Effector memory CD4-positive, alpha-beta T cell (primary cell): ENCODE measurements around the gene WNT3A.

Experiments
- DNase-seq, 3 donors: peaks; one replicate each; pipeline ENCODE4 v3.0.0-alpha.2; 2020
- H3K27ac ChIP-seq: 2 replicates; pipeline ENCODE4 v1.7.0; 2013; ENCODE audit warnings: mild to moderate bottlenecking, low read length, moderate library complexity; ENCODE audit not compliant: insufficient read depth, poor library complexity, severe bottlenecking
- H3K27me3 ChIP-seq: replicated peaks from 2 replicates; pipeline ENCODE4 v1.7.0; 2013; ENCODE audit warnings: mild to moderate bottlenecking, low read length; ENCODE audit not compliant: insufficient read depth, control insufficient read depth, poor library complexity, severe bottlenecking
- H3K36me3 ChIP-seq: 2 replicates; pipeline ENCODE4 v1.7.0; 2013; ENCODE audit warnings: mild to moderate bottlenecking, low read length, moderate library complexity; ENCODE audit not compliant: control insufficient read depth, insufficient read depth
- H3K4me1 ChIP-seq: 2 replicates; pipeline ENCODE4 v1.7.0; 2013; ENCODE audit warnings: low read length, mild to moderate bottlenecking; ENCODE audit not compliant: control insufficient read depth, insufficient read depth, poor library complexity, severe bottlenecking
- H3K4me3 ChIP-seq: 2 replicates; pipeline ENCODE4 v1.7.0; 2013; ENCODE audit warnings: low read length, low read depth, mild to moderate bottlenecking; ENCODE audit not compliant: insufficient read depth, poor library complexity, severe bottlenecking
- H3K9me3 ChIP-seq: 2 replicates; pipeline ENCODE4 v1.7.0; 2013; ENCODE audit warnings: mild to moderate bottlenecking, low read length, moderate library complexity; ENCODE audit not compliant: control insufficient read depth

WNT3A gene

DNA sequence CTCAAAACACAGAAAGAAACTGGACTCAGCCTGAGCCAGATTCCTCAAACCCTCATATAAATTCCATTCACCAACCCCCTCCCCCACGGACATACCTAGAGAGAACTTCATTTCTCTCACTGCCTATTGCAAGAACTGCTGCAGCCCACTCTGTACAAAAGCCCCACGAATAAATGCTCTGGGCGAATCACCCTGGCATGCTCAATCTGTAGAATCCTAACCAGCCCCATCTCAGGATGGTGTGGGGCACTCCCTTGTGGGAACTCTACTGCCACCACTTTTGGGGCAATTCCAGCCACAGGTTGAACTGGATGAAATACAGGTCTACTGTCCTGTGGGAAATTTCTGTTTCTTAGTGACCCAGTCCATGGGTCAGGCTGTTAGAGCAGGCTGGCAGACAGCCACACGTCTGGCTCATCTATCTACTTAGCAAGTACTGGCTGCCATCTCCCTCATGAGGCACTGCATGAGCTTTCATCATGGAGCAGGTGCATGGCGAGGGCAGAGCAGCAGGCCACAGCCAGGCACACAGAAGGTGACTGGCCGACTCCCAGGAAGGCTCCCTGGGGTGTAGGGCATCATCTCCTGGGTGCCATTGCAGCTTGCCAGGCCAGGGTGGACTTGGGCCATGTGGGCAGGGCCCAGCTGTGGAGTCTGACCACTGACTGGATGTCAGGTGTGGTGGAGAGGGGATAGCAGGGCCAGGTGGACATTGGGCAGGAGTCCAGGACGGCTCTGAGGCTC, 97.9 kb downstream of the WNT3A start:
- Histone ChIP-seq H3K36me3 (peaks cover 29% of the 10 kb centered on the region), H3K4me3 (no peak overlapping the region), H3K27ac (no peak overlapping the region), H3K4me1 (peaks cover 22% of the 10 kb centered on the region), H3K27me3 (no peaks in the 10 kb centered on the region), H3K9me3 (no peaks in the 10 kb centered on the region)
- no peak for DNase-seq

GRCh38 chr1:228105270-228105995, 98.6 kb downstream of the WNT3A start:
- peaks cover 27% of the 10 kb centered on the region for H3K4me1 ChIP-seq
- H3K27ac ChIP-seq = no peak overlapping the region
- H3K27me3 ChIP-seq = no peaks in the 10 kb centered on the region
- DNase-seq = no peak
- no peaks in the 10 kb centered on the region for H3K9me3 ChIP-seq
- peaks cover 23% of the 10 kb centered on the region for H3K36me3 ChIP-seq
- H3K4me3 ChIP-seq = no peak overlapping the region

GRCh38 chr1:228105996-228106799, 99.4 kb downstream of the WNT3A start:
- H3K9me3 ChIP-seq = no peaks in the 10 kb centered on the region
- H3K4me3 ChIP-seq = no peak overlapping the region
- peaks cover 17% of the 10 kb centered on the region for H3K36me3 ChIP-seq
- no peak overlapping the region for H3K27ac ChIP-seq
- no peak for DNase-seq
- peaks cover 27% of the 10 kb centered on the region for H3K4me1 ChIP-seq
- H3K27me3 ChIP-seq = no peaks in the 10 kb centered on the region

GRCh38 chr1:228106800-228107054, 99.9 kb downstream of the WNT3A start:
- no peak overlapping the region for H3K4me3 ChIP-seq
- no peak for DNase-seq
- peaks cover 17% of the 10 kb centered on the region for H3K36me3 ChIP-seq
- H3K27me3 ChIP-seq = no peaks in the 10 kb centered on the region
- H3K27ac ChIP-seq = no peak overlapping the region
- H3K4me1 ChIP-seq = peaks cover 22% of the 10 kb centered on the region
- H3K9me3 ChIP-seq = no peaks in the 10 kb centered on the region

- Histone ChIP-seq H3K27me3 (no peaks in the 10 kb centered on the region), H3K9me3 (no peaks in the 10 kb centered on the region), H3K4me3 (no peak overlapping the region), H3K36me3 (peaks cover 17% of the 10 kb centered on the region), H3K4me1 (peaks cover 18% of the 10 kb centered on the region), H3K27ac (no peak overlapping the region)
- no peak for DNase-seq
These were observed 100.8 kb downstream of the WNT3A start for GRCh38 chr1:228107636-228108035.

DNA sequence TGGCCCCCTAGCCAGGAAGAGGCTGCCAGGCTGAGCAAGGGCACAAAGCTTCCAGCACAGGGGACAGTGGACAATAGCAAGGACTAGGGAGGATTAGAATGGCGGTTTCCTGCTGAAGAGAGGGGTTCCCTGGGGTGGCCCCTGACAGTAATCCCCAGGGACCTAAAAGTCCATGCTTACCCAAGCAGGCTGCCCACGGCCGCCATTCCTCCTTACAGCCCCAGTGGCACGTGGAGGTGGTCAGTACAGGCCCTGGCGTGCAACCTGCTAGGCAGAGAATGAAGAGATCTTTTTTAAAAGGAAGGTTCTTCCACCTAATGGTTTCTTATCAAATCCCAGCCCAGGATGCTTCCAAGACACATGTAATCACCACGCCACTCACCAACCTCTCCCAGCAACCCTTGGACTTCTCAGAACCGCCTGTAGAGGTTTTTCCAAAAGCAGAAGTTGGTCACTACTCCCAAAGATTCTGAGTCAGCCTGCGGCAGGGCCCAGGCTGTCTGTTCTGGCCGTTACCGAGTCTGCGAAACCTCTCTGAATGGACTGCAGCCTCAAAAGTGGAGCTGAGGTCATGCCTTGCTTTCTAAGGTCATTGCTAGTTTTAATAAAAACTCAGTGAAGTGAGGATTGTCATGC, 101.4 kb downstream of the WNT3A start:
- peak overlapping the region; percentile 84 for H3K27ac ChIP-seq
- H3K4me3 ChIP-seq = peak overlapping the region; percentile 98
- H3K9me3 ChIP-seq = no peaks in the 10 kb centered on the region
- H3K4me1 ChIP-seq = peaks cover 18% of the 10 kb centered on the region
- H3K27me3 ChIP-seq = no peaks in the 10 kb centered on the region
- H3K36me3 ChIP-seq = peaks cover 17% of the 10 kb centered on the region
- no peak for DNase-seq

DNA sequence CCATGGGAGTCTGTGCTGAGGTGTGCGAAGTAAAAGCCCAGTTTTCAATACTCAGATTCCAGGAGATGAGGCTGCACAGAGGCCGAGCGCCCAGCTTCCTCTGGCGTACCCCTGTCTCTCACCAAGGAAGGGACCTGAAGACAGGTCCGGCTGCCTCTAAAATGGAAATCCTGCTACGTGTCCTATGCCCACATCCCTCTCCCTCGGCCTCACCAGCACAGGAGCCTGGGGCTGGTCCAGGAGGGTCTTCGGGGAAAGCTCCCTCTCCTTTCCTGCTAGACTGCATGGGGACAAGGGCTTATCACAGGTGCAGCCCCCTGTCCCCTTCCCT, 101.9 kb downstream of the WNT3A start:
- Histone ChIP-seq H3K27me3 (no peaks in the 10 kb centered on the region), H3K27ac (peak overlapping the region; percentile 84), H3K36me3 (peaks cover 17% of the 10 kb centered on the region), H3K4me3 (peak overlapping the region; percentile 98), H3K4me1 (peaks cover 18% of the 10 kb centered on the region), H3K9me3 (no peaks in the 10 kb centered on the region)
- no peak for DNase-seq

- peak; percentile 96 to 98 (median 97) for DNase-seq
- H3K4me1 ChIP-seq = peaks cover 18% of the 10 kb centered on the region
- no peaks in the 10 kb centered on the region for H3K9me3 ChIP-seq
- no peaks in the 10 kb centered on the region for H3K27me3 ChIP-seq
- peaks cover 17% of the 10 kb centered on the region for H3K36me3 ChIP-seq
- H3K4me3 ChIP-seq = peak within 1 kb of the TSS; percentile 98
- H3K27ac ChIP-seq = peak within 1 kb of the TSS; percentile 84
These were observed 102.5 kb downstream of the WNT3A start, which contains the start of gene MRPL55 for GRCh38 chr1:228109073-228109961. Gene MRPL55 (minus strand): TSS chr1:228109299. CDS start chr1:228108260, 1,039 bp downstream.

GRCh38 chr1:228109962-228110488, 103.2 kb downstream of the WNT3A start:
- Histone ChIP-seq H3K36me3 (peaks cover 17% of the 10 kb centered on the region), H3K27ac (peak overlapping the region; percentile 84), H3K9me3 (no peaks in the 10 kb centered on the region), H3K4me1 (peaks cover 18% of the 10 kb centered on the region), H3K27me3 (no peaks in the 10 kb centered on the region), H3K4me3 (peak overlapping the region; percentile 98)
- no peak for DNase-seq
